HCT116 (cell line): ENCODE data around the gene ACE2. TPM values are rescaled to one million over a fixed set of nuclear protein-coding genes. Genes with fewer than 3 reads are reported as not detected.

ENCODE experiments used
- ATAC-seq: fragments of 200-7000 bp; cut with Tn5 transposase; 2 replicates; pipeline ENCODE4 v1.9.1; 2020; ENCODE audit warnings: mild to moderate bottlenecking, moderate library complexity
- BruUV-seq: library from RNA; stranded (reverse); fragments of 400-500 nt; replicated peaks from 2 replicates; lab custom pipeline; 2021; lab: Mats Ljungman, UMichigan
- CTCF ChIA-PET: fragments of 300-600 bp; sonication (Branson Sonifier 250); formaldehyde crosslinking; loops from one replicate; lab custom pipeline; 2021; ENCODE audit warnings: antibody characterized with exemption; lab: Charles Lee
- POLR2A ChIA-PET: fragments of 300-600, 350-600 bp; sonication (Branson Sonifier 250); formaldehyde crosslinking; loops from one replicate; lab custom pipeline; 2021; ENCODE audit warnings: antibody characterized with exemption; lab: Charles Lee
- RAD21 ChIA-PET, 2 experiments: fragments of 300-600 bp; sonication (Branson Sonifier 250); formaldehyde crosslinking; loops; one replicate each; lab custom pipeline; 2023; ENCODE audit warnings: low total read pairs in 2 of 2; ENCODE audit not compliant: uncharacterized antibody in 2 of 2, unreplicated experiment in 2 of 2, low non-redundant PET in 1 of 2; lab: Charles Lee
- DNase-seq: peaks from one replicate; pipeline ENCODE4 v3.0.0-alpha.2; 2010; ENCODE audit warnings: low read depth, low spot score
- H2AFZ ChIP-seq: fragments of 200-600 bp; shearing (Covaris generic), sonication (generic); 2 replicates; pipeline ENCODE4 v1.6.1; 2017; ENCODE audit warnings: low read depth, mixed run types, mixed read lengths, antibody characterized with exemption, low read length; ENCODE audit not compliant: poor library complexity, severe bottlenecking
- H3K27ac ChIP-seq: 2 replicates; pipeline ENCODE4 v1.5.1; 2012; ENCODE audit warnings: low read depth, low read length
- H3K27me3 ChIP-seq: fragments of 200-600 bp; sonication (generic); 2 replicates; pipeline ENCODE4 v1.6.1; 2016; ENCODE audit warnings: mixed run types, low read length, mixed read lengths; ENCODE audit not compliant: insufficient read depth
- H3K36me3 ChIP-seq, 2 experiments: fragments of 200-500 bp in 1 of 2; fragments of 200-600 bp in 1 of 2; sonication (Bioruptor generic) in 1 of 2; sonication (generic) in 1 of 2; 2 replicates each; pipeline versions ENCODE4 v1.5.1 to v1.6.1; 2014 to 2016; ENCODE audit warnings: low read length in 2 of 2, inconsistent platforms in 1 of 2, mixed read lengths in 1 of 2, mixed run types in 1 of 2; ENCODE audit not compliant: insufficient read depth in 2 of 2, control insufficient read depth in 1 of 2
- H3K4me1 ChIP-seq, 2 experiments: fragments of 200-600 bp in 1 of 2; sonication (generic) in 1 of 2; 2 replicates each; pipeline versions ENCODE4 v1.5.1 to v1.6.1; 2012 to 2017; ENCODE audit warnings: low read length in 2 of 2, inconsistent platforms in 1 of 2, mild to moderate bottlenecking in 1 of 2, mixed read lengths in 1 of 2, mixed run types in 1 of 2, moderate library complexity in 1 of 2; ENCODE audit not compliant: insufficient read depth in 2 of 2, control insufficient read depth in 1 of 2
- H3K4me2 ChIP-seq: fragments of 200-600 bp; sonication (generic); 2 replicates; pipeline ENCODE4 v1.6.1; 2017; ENCODE audit warnings: mixed run types, low read length, mixed read lengths
- H3K4me3 ChIP-seq, 2 experiments: fragments of 200-600 bp in 1 of 2; sonication (generic) in 1 of 2; replicated peaks in 1 of 2; 2 replicates each; pipeline ENCODE4 v1.5.1; 2011 to 2016; ENCODE audit warnings: low read length in 2 of 2, control low read depth in 1 of 2, low read depth in 1 of 2, mild to moderate bottlenecking in 1 of 2, mixed read lengths in 1 of 2, mixed run types in 1 of 2
- H3K79me2 ChIP-seq: fragments of 200-600 bp; sonication (generic); 2 replicates; pipeline ENCODE4 v1.6.1; 2017; ENCODE audit warnings: mild to moderate bottlenecking, mixed run types, low read length, moderate library complexity, mixed read lengths; ENCODE audit not compliant: insufficient read depth
- H3K9ac ChIP-seq: fragments of 200-600 bp; sonication (generic); 2 replicates; pipeline ENCODE4 v1.6.1; 2016; ENCODE audit warnings: low read length, mixed read lengths
- H3K9me2 ChIP-seq: fragments of 200-600 bp; sonication (generic), shearing (Covaris generic); 2 replicates; pipeline ENCODE4 v1.6.1; 2017; ENCODE audit warnings: mixed run types, mild to moderate bottlenecking, moderate library complexity; ENCODE audit not compliant: insufficient read depth
- H3K9me3 ChIP-seq, 2 experiments: fragments of 200-500 bp in 1 of 2; fragments of 200-600 bp in 1 of 2; sonication (Bioruptor generic) in 1 of 2; sonication (generic) in 1 of 2; 2 replicates each; pipeline ENCODE4 v1.6.1; 2014 to 2017; ENCODE audit warnings: low read length in 2 of 2, mixed read lengths in 2 of 2, inconsistent platforms in 1 of 2, low read depth in 1 of 2, mild to moderate bottlenecking in 1 of 2, mixed run types in 1 of 2, moderate library complexity in 1 of 2; ENCODE audit not compliant: control insufficient read depth in 1 of 2, insufficient read depth in 1 of 2
- H4K20me1 ChIP-seq: fragments of 200-600 bp; sonication (generic), shearing (Covaris generic); 2 replicates; pipeline ENCODE4 v1.6.1; 2017; ENCODE audit warnings: mixed run types, mild to moderate bottlenecking, moderate library complexity; ENCODE audit not compliant: insufficient read depth
- CBX3 ChIP-seq: IDR thresholded peaks from 2 replicates; pipeline ENCODE4 v1.6.1; 2012; ENCODE audit warnings: low read depth
- CEBPB ChIP-seq: IDR thresholded peaks from 2 replicates; pipeline ENCODE4 v1.6.1; 2012; ENCODE audit warnings: low read depth
- EGR1 ChIP-seq: IDR thresholded peaks from 2 replicates; pipeline ENCODE4 v1.6.1; 2012; ENCODE audit warnings: low read depth
- ELF1 ChIP-seq: IDR thresholded peaks from 2 replicates; pipeline ENCODE4 v1.6.1; 2012; ENCODE audit warnings: low read depth, borderline replicate concordance
- EZH2phosphoT487 ChIP-seq: fragments of 200-600 bp; IDR thresholded peaks from 2 replicates; pipeline ENCODE4 v1.6.1; 2018; ENCODE audit warnings: antibody characterized with exemption, borderline replicate concordance
- POLR2A ChIP-seq: IDR thresholded peaks from 2 replicates; pipeline ENCODE4 v1.7.0; 2011; ENCODE audit warnings: borderline replicate concordance; ENCODE audit not compliant: insufficient read depth, insufficient read length; ENCODE audit errors: extremely low read depth
- POLR2AphosphoS5 ChIP-seq: IDR thresholded peaks from 2 replicates; pipeline ENCODE4 v1.6.1; 2011; ENCODE audit warnings: mild to moderate bottlenecking, low read depth, low read length, moderate library complexity
- RAD21 ChIP-seq: IDR thresholded peaks from 2 replicates; pipeline ENCODE4 v1.6.1; 2012; ENCODE audit warnings: low read depth, mild to moderate bottlenecking
- SRF ChIP-seq: IDR thresholded peaks from 2 replicates; pipeline ENCODE4 v1.6.1; 2012; ENCODE audit warnings: low read depth
- ZNF274 ChIP-seq: fragments of 200-500 bp; sonication (Bioruptor generic); IDR thresholded peaks from 2 replicates; pipeline ENCODE4 v1.6.1; 2014; ENCODE audit warnings: mild to moderate bottlenecking, low read depth, low read length, inconsistent platforms
- intact Hi-C: fragments of 100-400 bp; cut with micrococcal nuclease; formaldehyde crosslinking; loops from 2 replicates; pipeline ENCODE4 v1.10.0; 2022
- total RNA-seq: library from RNA; stranded (reverse); gene quantifications from one replicate; pipeline ENCODE4 v1.2.1, GENCODE V29; 2021; ENCODE audit not compliant: unreplicated experiment

ACE2 gene
- total RNA-seq, 1 experiment from 2014 or later, result not detected

DNA sequence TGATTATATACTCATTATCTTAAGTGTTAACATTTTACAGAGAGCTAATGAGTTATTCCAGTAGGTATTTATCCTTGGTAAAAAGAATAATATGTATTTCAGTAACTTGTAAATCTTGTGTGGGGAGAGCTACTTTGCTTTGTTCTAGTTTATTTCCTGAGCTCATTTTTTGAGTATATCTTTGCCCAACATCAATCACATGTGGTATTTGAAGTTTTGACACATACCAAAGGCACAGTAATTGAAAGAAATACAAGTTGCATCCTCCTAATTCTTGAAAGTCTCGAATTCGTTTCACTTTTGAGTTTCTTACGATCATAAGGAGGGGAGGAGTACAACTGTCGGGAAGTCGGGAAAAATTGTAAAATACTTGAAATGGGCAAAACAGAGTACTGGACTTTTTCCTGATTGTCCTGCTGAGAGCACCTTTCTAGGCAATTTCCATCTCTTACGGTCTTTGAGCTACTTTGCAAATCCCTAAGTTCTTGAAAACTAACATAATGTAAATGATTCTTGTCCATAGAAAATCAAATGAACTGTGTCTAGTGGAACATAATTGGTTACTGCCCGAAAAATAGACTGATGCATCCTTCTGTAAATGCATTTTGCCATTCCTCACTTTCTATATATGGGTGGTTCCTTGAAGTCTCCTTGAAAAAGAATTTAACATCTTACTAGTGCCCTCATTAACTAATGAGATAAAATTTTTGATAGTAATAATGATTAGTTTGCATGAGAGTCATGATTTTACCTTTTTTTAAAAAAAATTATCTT lies 43.2 kb upstream of the ACE2 start:
- TF ChIP-seq SRF, result no peak
- no peak for TF ChIP-seq POLR2AphosphoS5
- no peak for TF ChIP-seq POLR2A
- TF ChIP-seq ZNF274, result no peak
- no peak for TF ChIP-seq EZH2phosphoT487
- TF ChIP-seq EGR1, result no peak
- TF ChIP-seq CEBPB, result no peak
- no peak for TF ChIP-seq CBX3
- TF ChIP-seq ELF1, result no peak
- TF ChIP-seq RAD21, result no peak
- TF ChIP-seq, all 23 proteins: peak for 0
- CTCF ChIA-PET, result no interaction called here
- Histone ChIP-seq H3K27me3 (no peaks in the 10 kb centered on the region), H3K4me2 (no peak overlapping the region), H3K4me1 (no peaks in the 10 kb centered on the region), H2AFZ (no peak overlapping the region), H3K36me3 (no peaks in the 10 kb centered on the region), H4K20me1 (no peaks in the 10 kb centered on the region), H3K27ac (no peak overlapping the region), H3K79me2 (no peaks in the 10 kb centered on the region), H3K9me2 (no peaks in the 10 kb centered on the region), H3K9ac (no peak overlapping the region), H3K9me3 (no peaks in the 10 kb centered on the region), H3K4me3 (no peak overlapping the region)
- RAD21 ChIA-PET, result no interaction called here
- POLR2A ChIA-PET, result no interaction called here
- no peak for ATAC-seq
- intact Hi-C loops, result loop anchor here (10.0 kb wide), 1 partner anchor 149 kb away; the partner anchor contains the start of gene PIR
- BruUV-seq, result no TSS peak
- no peak for DNase-seq

- H3K4me1 ChIP-seq, result no peaks in the 10 kb centered on the region
- intact Hi-C loops, result no loop called here
- no peaks in the 10 kb centered on the region for H4K20me1 ChIP-seq
- H3K4me3 ChIP-seq, result no peak overlapping the region
- ChIA-PET POLR2A (no interaction called here), RAD21 (no interaction called here), CTCF (no interaction called here)
- no peaks in the 10 kb centered on the region for H3K27me3 ChIP-seq
- no TSS peak for BruUV-seq
- DNase-seq, result no peak
- no peak for TF ChIP-seq ZNF274
- H2AFZ ChIP-seq, result no peak overlapping the region
- H3K9ac ChIP-seq, result no peak overlapping the region
- H3K4me2 ChIP-seq, result no peak overlapping the region
- no peaks in the 10 kb centered on the region for H3K36me3 ChIP-seq
- H3K9me2 ChIP-seq, result no peaks in the 10 kb centered on the region
- no peak for ATAC-seq
- H3K79me2 ChIP-seq, result no peaks in the 10 kb centered on the region
- H3K27ac ChIP-seq, result no peak overlapping the region
- no peaks in the 10 kb centered on the region for H3K9me3 ChIP-seq
Measured at GRCh38 chrX:15631637-15632036, 30.9 kb upstream of the ACE2 start.
